ENCODE measurements around the gene PSMA8. TPM values are rescaled to one million over a fixed set of nuclear protein-coding genes. Genes with fewer than 3 reads are reported as not detected.
A peak's percentile ranks its signal among the peaks of the same experiment; 100 is the strongest.

The PSMA8 gene
- total and polyA plus RNA-seq, 2 of the 13 experiments (the other 11 are each of a cell fraction or from before 2014, with no cell fraction given), result not detected

DNA sequence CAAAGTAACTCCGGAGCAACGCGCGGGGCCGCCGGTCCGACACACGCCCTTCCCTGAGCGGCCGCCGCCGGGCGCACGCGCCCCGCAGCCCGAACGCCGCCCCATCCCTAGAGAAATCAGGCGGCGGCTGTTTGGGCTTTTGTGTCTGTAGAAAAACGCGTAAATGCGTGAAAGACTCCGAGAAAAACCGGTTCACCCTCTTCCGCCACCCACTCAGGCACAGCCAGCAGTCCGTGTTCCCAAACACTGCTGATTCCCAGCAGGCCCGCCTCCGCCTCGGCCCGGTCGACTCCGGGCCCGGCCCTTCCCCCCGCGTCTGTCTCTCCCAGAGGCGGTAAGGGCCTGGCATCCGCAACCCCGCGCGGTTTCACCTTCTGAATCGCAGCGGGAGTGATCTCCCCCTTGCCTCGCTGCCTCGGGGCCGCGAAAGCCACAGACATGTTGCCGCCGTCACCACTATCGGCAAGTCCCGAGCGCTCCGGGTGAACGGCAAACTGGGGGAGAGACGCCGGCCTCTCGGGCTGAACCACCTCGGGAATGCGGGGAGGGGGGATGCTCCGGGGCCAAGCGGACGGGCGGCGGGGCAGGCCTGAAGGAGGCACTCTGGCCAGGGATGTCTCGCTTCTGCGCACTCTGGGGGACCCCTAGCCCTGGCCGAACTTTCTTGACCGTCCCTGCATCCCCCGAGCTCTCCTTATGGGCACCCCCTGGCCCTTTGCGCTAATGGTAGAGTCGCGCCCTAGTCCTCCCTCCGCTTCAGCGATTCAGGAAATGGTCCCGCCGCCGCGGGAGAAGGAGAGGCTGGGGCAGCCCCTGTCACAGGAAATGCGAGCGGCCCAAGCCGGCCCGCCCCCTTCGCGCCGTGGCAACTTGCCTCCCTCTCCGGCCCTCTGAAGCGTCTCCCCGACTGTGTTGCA lies 43.3 kb upstream of the PSMA8 start, which contains the start of gene SS18 (continued):
- TF ChIP-seq, protein P1, sequence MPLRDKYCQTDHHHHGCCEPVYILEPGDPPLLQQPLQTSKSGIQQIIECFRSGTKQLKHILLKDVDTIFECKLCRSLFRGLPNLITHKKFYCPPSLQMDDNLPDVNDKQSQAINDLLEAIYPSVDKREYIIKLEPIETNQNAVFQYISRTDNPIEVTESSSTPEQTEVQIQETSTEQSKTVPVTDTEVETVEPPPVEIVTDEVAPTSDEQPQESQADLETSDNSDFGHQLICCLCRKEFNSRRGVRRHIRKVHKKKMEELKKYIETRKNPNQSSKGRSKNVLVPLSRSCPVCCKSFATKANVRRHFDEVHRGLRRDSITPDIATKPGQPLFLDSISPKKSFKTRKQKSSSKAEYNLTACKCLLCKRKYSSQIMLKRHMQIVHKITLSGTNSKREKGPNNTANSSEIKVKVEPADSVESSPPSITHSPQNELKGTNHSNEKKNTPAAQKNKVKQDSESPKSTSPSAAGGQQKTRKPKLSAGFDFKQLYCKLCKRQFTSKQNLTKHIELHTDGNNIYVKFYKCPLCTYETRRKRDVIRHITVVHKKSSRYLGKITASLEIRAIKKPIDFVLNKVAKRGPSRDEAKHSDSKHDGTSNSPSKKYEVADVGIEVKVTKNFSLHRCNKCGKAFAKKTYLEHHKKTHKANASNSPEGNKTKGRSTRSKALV (CRISPR knock-in tag; IDR thresholded peaks at IDR 0.05), result no peak
- TF ChIP-seq ZSCAN30 (CRISPR knock-in tag; IDR thresholded peaks at IDR 0.05), result 0 out of 2 replicates have a peak, but pooled peaks have one; percentile 11
- no peak for TF ChIP-seq SMAD1 (CRISPR knock-in tag; IDR thresholded peaks at IDR 0.05; ENCODE audit: borderline replicate concordance, low read depth)
- TF ChIP-seq PCBP1 (IDR thresholded peaks at IDR 0.05; ENCODE audit: borderline replicate concordance, low read depth, low read length), result 0 out of 2 replicates have a peak, but pooled peaks have one; percentile 63
- 0 out of 2 replicates have a peak, but pooled peaks have one; percentile 23 for TF ChIP-seq MXD4 (CRISPR knock-in tag; IDR thresholded peaks at IDR 0.05)
- no peak for TF ChIP-seq NFE2L2 (IDR thresholded peaks at IDR 0.05; ENCODE audit: low read length)
- TF ChIP-seq ZNF740 (CRISPR knock-in tag; IDR thresholded peaks at IDR 0.05), result no peak
- TF ChIP-seq EP300 (IDR thresholded peaks at IDR 0.05; ENCODE audit: low read depth in 2 of 2, low read length in 2 of 2), result no peak
- no peak; the same call in 1 of the 2 replicates for TF ChIP-seq EP300 (CRISPR knock-in tag; IDR thresholded peaks at IDR 0.05; ENCODE audit: borderline replicate concordance)
- TF ChIP-seq HNRNPLL (IDR thresholded peaks at IDR 0.05; ENCODE audit: low read depth, low read length, poor library complexity, severe bottlenecking), result peak; percentile 90
- no peak for TF ChIP-seq ZKSCAN8 (CRISPR knock-in tag; IDR thresholded peaks at IDR 0.05; ENCODE audit: borderline replicate concordance)
- peak; percentile 61; the same call in 1 of the 2 replicates for TF ChIP-seq KDM2A (CRISPR knock-in tag; IDR thresholded peaks at IDR 0.05; ENCODE audit: borderline replicate concordance, low read depth)
- no peak for TF ChIP-seq HNF4A (CRISPR knock-in tag; IDR thresholded peaks at IDR 0.05)
- TF ChIP-seq, protein P2, sequence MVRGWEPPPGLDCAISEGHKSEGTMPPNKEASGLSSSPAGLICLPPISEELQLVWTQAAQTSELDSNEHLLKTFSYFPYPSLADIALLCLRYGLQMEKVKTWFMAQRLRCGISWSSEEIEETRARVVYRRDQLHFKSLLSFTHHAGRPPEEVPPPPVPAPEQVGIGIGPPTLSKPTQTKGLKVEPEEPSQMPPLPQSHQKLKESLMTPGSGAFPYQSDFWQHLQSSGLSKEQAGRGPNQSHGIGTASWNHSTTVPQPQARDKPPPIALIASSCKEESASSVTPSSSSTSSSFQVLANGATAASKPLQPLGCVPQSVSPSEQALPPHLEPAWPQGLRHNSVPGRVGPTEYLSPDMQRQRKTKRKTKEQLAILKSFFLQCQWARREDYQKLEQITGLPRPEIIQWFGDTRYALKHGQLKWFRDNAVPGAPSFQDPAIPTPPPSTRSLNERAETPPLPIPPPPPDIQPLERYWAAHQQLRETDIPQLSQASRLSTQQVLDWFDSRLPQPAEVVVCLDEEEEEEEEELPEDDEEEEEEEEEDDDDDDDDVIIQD (CRISPR knock-in tag; IDR thresholded peaks at IDR 0.05; ENCODE audit: low read depth), result no peak
- TF ChIP-seq, protein P3, sequence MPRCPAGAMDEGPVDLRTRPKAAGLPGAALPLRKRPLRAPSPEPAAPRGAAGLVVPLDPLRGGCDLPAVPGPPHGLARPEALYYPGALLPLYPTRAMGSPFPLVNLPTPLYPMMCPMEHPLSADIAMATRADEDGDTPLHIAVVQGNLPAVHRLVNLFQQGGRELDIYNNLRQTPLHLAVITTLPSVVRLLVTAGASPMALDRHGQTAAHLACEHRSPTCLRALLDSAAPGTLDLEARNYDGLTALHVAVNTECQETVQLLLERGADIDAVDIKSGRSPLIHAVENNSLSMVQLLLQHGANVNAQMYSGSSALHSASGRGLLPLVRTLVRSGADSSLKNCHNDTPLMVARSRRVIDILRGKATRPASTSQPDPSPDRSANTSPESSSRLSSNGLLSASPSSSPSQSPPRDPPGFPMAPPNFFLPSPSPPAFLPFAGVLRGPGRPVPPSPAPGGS (CRISPR knock-in tag; IDR thresholded peaks at IDR 0.05), result peak; percentile 64; the same call in 1 of the 2 replicates
- TF ChIP-seq ZNF160 (CRISPR knock-in tag; IDR thresholded peaks at IDR 0.05), result no peak; the same call in 1 of the 2 replicates
- TF ChIP-seq, protein P4, sequence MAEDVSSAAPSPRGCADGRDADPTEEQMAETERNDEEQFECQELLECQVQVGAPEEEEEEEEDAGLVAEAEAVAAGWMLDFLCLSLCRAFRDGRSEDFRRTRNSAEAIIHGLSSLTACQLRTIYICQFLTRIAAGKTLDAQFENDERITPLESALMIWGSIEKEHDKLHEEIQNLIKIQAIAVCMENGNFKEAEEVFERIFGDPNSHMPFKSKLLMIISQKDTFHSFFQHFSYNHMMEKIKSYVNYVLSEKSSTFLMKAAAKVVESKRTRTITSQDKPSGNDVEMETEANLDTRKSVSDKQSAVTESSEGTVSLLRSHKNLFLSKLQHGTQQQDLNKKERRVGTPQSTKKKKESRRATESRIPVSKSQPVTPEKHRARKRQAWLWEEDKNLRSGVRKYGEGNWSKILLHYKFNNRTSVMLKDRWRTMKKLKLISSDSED (CRISPR knock-in tag; IDR thresholded peaks at IDR 0.05), result no peak
- TF ChIP-seq FLYWCH1 (CRISPR knock-in tag; IDR thresholded peaks at IDR 0.05), result no peak
- peak; percentile 72; the same call in 1 of the 2 replicates for TF ChIP-seq CHCHD3 (CRISPR knock-in tag; IDR thresholded peaks at IDR 0.05)
- TF ChIP-seq KDM5B (CRISPR knock-in tag; IDR thresholded peaks at IDR 0.05; ENCODE audit: borderline replicate concordance), result peak; percentile 57; the same call in 1 of the 2 replicates
- no peak for TF ChIP-seq NFATC3 (CRISPR knock-in tag; IDR thresholded peaks at IDR 0.05)
- peak; percentile 70; the same call in 1 of the 2 replicates for TF ChIP-seq ZKSCAN5 (CRISPR knock-in tag; IDR thresholded peaks at IDR 0.05)
- 0 out of 2 replicates have a peak, but pooled peaks have one; percentile 21 for TF ChIP-seq MTF1 (CRISPR knock-in tag; IDR thresholded peaks at IDR 0.05)

Measured in HepG2 (cell line).